ENCODE data around the gene FAF1. TPM values are rescaled to one million over a fixed set of nuclear protein-coding genes. Genes with fewer than 3 reads are reported as not detected.

The FAF1 gene
- total RNA-seq, 1 experiment from 2014 or later: 78.7 TPM

GRCh38 chr1:50568782-50569181 is 391.3 kb downstream of the FAF1 start:
- intact Hi-C loops (cut with micrococcal nuclease; ENCODE audit: unreplicated experiment): no loop called here
- H3K27ac Mint-ChIP-seq (ENCODE audit: unreplicated experiment): no peak overlapping the region
- POLR2A ChIA-PET: no interaction called here
- no peak for TF ChIP-seq CTCF (IDR thresholded peaks at IDR 0.05; ENCODE audit: insufficient read depth in 1 of 2, low read depth in 1 of 2, low read length in 1 of 2, severe bottlenecking in 1 of 2, unreplicated experiment in 1 of 2)
- H3K27me3 Mint-ChIP-seq (ENCODE audit: insufficient read depth, unreplicated experiment): no peaks in the 10 kb centered on the region
- no peaks in the 10 kb centered on the region for H3K27me3 ChIP-seq (replicated peaks; ENCODE audit: control insufficient read depth, insufficient read depth, low read length)
- BruUV-seq (replicated peaks): no TSS peak
- DNase-seq: no peak
- H3K4me1 Mint-ChIP-seq (ENCODE audit: low read depth, unreplicated experiment): no peaks in the 10 kb centered on the region
- peaks cover 14% of the 10 kb centered on the region for H3K36me3 Mint-ChIP-seq (ENCODE audit: insufficient read depth, unreplicated experiment)
- H3K4me3 Mint-ChIP-seq (ENCODE audit: unreplicated experiment): no peak overlapping the region
- no peaks in the 10 kb centered on the region for H3K9me3 ChIP-seq
- H3K4me1 ChIP-seq: no peaks in the 10 kb centered on the region
- H3K9me3 Mint-ChIP-seq (ENCODE audit: unreplicated experiment): no peaks in the 10 kb centered on the region
- H3K4me3 ChIP-seq (ENCODE audit: low read depth, low read length): no peak overlapping the region
- H3K36me3 ChIP-seq (ENCODE audit: control insufficient read depth, insufficient read depth, low read length): no peaks in the 10 kb centered on the region
- CTCF ChIA-PET: no interaction called here

- H3K27ac Mint-ChIP-seq (ENCODE audit: unreplicated experiment): no peak overlapping the region
- Histone ChIP-seq H3K9me3 (no peaks in the 10 kb centered on the region), H3K36me3 (ENCODE audit: control insufficient read depth, insufficient read depth, low read length) (no peaks in the 10 kb centered on the region), H3K4me1 (no peaks in the 10 kb centered on the region), H3K27me3 (replicated peaks; ENCODE audit: control insufficient read depth, insufficient read depth, low read length) (no peaks in the 10 kb centered on the region), H3K4me3 (ENCODE audit: low read depth, low read length) (no peak overlapping the region)
- ChIA-PET POLR2A (no interaction called here), CTCF (no interaction called here)
- H3K9me3 Mint-ChIP-seq (ENCODE audit: unreplicated experiment): no peaks in the 10 kb centered on the region
- TF ChIP-seq CTCF (IDR thresholded peaks at IDR 0.05; ENCODE audit: insufficient read depth in 1 of 2, low read depth in 1 of 2, low read length in 1 of 2, severe bottlenecking in 1 of 2, unreplicated experiment in 1 of 2): no peak
- no peak overlapping the region for H3K4me3 Mint-ChIP-seq (ENCODE audit: unreplicated experiment)
- DNase-seq: no peak
- no peaks in the 10 kb centered on the region for H3K27me3 Mint-ChIP-seq (ENCODE audit: insufficient read depth, unreplicated experiment)
- H3K4me1 Mint-ChIP-seq (ENCODE audit: low read depth, unreplicated experiment): no peaks in the 10 kb centered on the region
- BruUV-seq (replicated peaks): no TSS peak
- H3K36me3 Mint-ChIP-seq (ENCODE audit: insufficient read depth, unreplicated experiment): peaks cover 21% of the 10 kb centered on the region
- intact Hi-C loops (cut with micrococcal nuclease; ENCODE audit: unreplicated experiment): no loop called here
These were observed 393.7 kb downstream of the FAF1 start for GRCh38 chr1:50566405-50566804.

- H3K4me3 ChIP-seq (ENCODE audit: low read depth, low read length): no peak overlapping the region
- POLR2A ChIA-PET: no interaction called here
- Mint-ChIP-seq H3K4me3 (ENCODE audit: unreplicated experiment) (no peak overlapping the region), H3K9me3 (ENCODE audit: unreplicated experiment) (no peaks in the 10 kb centered on the region), H3K27ac (ENCODE audit: unreplicated experiment) (no peak overlapping the region), H3K27me3 (ENCODE audit: insufficient read depth, unreplicated experiment) (no peaks in the 10 kb centered on the region), H3K4me1 (ENCODE audit: low read depth, unreplicated experiment) (no peaks in the 10 kb centered on the region), H3K36me3 (ENCODE audit: insufficient read depth, unreplicated experiment) (peaks cover 16% of the 10 kb centered on the region)
- intact Hi-C loops (cut with micrococcal nuclease; ENCODE audit: unreplicated experiment): no loop called here
- H3K9me3 ChIP-seq: no peaks in the 10 kb centered on the region
- no peaks in the 10 kb centered on the region for H3K27me3 ChIP-seq (replicated peaks; ENCODE audit: control insufficient read depth, insufficient read depth, low read length)
- no TSS peak for BruUV-seq (replicated peaks)
- no peaks in the 10 kb centered on the region for H3K4me1 ChIP-seq
- CTCF ChIA-PET: no interaction called here
- DNase-seq: no peak
- H3K36me3 ChIP-seq (ENCODE audit: control insufficient read depth, insufficient read depth, low read length): no peaks in the 10 kb centered on the region
- no peak for TF ChIP-seq CTCF (IDR thresholded peaks at IDR 0.05; ENCODE audit: insufficient read depth in 1 of 2, low read depth in 1 of 2, low read length in 1 of 2, severe bottlenecking in 1 of 2, unreplicated experiment in 1 of 2)
These were observed 395.6 kb downstream of the FAF1 start for GRCh38 chr1:50564417-50564816.
